ENCODE data around the gene CPB1.

CPB1 gene

DNA sequence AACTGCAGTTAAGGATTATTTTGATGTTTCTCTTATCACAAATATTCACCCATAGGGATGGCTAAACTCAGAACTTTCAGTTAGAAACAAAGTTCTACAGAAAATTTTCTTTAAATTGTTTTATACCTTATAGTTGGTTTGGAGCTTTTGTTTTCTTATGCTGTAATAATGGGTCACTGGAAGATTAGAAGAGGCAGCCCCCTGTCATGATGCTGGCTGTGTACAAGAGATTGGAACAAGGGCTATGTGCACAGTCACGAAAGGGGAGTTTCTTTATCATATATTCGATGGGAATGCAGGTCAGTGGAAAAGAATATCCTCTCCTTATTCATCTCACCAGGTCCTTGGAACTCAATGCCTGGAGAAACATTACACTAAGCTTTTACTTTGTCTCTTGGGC is 25.5 kb downstream of the CPB1 start:
- TF ChIP-seq, protein P1, sequence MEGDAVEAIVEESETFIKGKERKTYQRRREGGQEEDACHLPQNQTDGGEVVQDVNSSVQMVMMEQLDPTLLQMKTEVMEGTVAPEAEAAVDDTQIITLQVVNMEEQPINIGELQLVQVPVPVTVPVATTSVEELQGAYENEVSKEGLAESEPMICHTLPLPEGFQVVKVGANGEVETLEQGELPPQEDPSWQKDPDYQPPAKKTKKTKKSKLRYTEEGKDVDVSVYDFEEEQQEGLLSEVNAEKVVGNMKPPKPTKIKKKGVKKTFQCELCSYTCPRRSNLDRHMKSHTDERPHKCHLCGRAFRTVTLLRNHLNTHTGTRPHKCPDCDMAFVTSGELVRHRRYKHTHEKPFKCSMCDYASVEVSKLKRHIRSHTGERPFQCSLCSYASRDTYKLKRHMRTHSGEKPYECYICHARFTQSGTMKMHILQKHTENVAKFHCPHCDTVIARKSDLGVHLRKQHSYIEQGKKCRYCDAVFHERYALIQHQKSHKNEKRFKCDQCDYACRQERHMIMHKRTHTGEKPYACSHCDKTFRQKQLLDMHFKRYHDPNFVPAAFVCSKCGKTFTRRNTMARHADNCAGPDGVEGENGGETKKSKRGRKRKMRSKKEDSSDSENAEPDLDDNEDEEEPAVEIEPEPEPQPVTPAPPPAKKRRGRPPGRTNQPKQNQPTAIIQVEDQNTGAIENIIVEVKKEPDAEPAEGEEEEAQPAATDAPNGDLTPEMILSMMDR (IDR thresholded peaks at IDR 0.05; ENCODE audit: low read depth, low read length): no peak
- no peak overlapping the region for H3K4me3 ChIP-seq (ENCODE audit: low read depth, low read length)

DNA sequence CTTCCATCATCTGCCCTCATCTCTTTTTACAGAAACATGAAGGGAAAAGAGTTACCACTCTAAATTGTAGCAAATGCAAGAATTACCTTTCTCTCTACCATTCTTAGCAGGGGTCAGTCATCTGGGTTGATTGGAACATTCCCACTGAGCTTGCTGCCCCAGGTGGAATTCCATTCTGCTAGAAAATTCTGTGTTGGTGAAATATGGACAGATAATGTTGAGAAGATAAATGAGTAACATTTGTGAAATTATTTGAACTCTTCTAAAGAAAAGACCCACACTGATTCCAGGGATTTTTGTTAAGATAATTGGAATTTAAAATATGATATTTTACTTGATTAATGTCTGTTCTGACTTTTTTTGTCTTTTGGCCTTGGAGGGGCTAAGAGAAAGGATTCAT is 26.4 kb downstream of the CPB1 start:
- no peak overlapping the region for H3K4me3 ChIP-seq (ENCODE audit: low read depth, low read length)
- TF ChIP-seq, protein P1 (IDR thresholded peaks at IDR 0.05; ENCODE audit: low read depth, low read length): no peak

DNA sequence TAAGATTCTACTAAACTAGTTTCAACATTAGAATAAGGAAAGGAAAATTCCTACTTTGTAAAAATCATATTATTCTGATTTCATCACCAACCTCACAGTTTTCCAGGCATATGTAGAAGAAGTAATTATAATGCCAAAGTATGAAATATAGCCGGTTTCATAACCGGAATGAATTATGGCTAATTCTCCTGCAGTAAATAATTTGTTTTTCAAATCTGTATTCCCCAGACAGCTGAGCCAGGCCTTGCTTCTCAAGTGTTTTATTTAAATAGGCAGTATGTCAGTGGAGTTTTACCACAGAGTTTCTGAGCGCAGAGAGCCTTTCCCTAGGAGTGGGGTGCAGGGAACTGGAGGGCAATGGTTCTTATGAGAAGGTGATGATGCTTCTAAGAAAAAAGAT is 28.8 kb downstream of the CPB1 start:
- TF ChIP-seq, protein P1 (IDR thresholded peaks at IDR 0.05; ENCODE audit: low read depth, low read length): no peak
- no peak overlapping the region for H3K4me3 ChIP-seq (ENCODE audit: low read depth, low read length)

DNA sequence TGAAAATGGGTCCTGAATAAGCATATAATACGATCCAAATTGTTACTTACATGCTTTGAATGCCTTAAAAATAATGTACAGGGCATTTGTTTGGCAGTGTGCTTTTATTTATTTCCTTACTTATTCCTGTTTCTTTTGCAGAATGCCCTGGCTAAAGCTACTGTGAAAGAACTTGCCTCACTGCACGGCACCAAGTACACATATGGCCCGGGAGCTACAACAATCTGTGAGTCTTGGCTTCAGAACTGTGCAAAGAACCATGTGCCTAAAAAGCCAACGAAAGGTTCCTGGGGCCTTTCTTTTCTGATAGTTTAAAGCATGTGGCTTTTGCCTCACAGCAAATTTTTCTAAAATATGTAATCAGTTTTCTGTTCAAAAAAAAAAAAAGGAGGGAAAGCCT is 29.7 kb downstream of the CPB1 start:
- H3K4me3 ChIP-seq (ENCODE audit: low read depth, low read length): no peak overlapping the region
- TF ChIP-seq, protein P1 (IDR thresholded peaks at IDR 0.05; ENCODE audit: low read depth, low read length): no peak

DNA sequence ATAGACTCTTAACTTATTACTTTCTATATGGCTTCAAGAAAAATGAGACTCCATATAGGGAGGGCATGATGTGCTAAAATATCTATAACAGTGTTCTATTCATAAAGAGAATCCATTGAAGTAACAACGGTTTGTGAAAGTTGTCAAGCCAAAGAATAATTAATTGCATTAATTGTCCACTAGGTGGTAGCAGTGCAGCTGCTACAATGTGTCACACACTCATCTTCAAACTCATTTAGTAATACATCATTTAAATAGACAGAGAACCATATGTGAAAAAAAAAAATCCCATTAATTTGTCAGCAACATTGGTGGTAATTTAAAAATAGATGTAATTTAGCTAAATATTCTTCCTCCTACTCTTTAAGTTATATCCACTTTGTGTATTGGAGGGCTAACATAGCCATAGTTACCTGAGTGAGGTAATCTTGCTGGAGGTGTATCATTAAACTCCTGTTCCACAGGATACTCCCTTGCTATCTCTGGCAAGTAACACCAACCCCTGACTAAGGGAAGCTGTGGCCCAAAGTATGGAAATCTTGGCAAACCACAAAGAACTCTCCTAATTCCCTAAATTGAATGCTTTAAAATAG is 33.8 kb downstream of the CPB1 start:
- no peak overlapping the region for H3K4me3 ChIP-seq (ENCODE audit: low read depth, low read length)
- TF ChIP-seq, protein P1 (IDR thresholded peaks at IDR 0.05; ENCODE audit: low read depth, low read length): no peak

DNA sequence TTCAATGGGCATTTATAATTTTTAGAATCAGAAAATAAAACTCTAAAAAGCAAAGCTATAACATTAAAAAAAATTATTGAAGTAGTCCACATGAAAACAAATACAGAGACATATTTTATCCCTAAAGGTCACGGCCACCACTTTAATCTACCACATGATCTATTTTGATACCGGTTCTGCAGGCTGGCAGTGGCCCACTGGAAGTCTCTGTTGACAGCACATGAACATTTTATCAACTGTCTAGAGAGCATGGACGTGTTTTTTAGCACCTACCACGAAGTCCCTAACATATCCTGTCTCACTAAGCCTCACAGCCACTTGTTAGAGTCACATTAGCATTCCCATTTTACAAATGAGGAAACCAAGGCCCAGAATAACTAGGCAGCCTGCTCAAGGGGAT is 35.7 kb downstream of the CPB1 start:
- H3K4me3 ChIP-seq (ENCODE audit: low read depth, low read length): no peak overlapping the region
- TF ChIP-seq, protein P1 (IDR thresholded peaks at IDR 0.05; ENCODE audit: low read depth, low read length): no peak

DNA sequence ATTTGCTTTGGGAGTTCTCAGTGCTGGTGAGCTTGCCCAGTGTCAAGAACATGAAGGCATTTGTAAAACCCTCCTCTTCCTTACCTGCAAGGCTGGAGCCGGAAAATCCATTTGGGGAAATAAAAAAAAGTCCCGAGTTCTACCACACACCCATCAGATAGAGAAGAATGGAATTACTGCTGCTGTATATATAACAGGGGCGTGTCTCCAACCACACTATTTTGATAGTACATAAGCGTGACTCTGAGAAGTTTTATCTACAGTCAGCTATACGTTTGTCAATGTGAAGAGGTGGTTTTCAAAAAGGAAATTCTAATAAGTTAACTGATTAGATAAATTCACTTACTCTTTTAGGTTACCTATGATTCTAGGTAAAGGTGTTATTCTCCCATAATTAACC is 36.2 kb downstream of the CPB1 start:
- no peak overlapping the region for H3K4me3 ChIP-seq (ENCODE audit: low read depth, low read length)
- TF ChIP-seq, protein P1 (IDR thresholded peaks at IDR 0.05; ENCODE audit: low read depth, low read length): no peak

All from WI38 (cell line).